Activated effector memory CD4-positive, alpha-beta T cell treated with Interleukin-2 at 50 U/mL for 16 hours (primary cell): ENCODE data around the gene HAUS7.
A peak's percentile ranks its signal among the peaks of the same experiment; 100 is the strongest.

Source experiments
- DNase-seq: peaks from one replicate; pipeline ENCODE4 v3.0.0-alpha.2; 2020

Gene HAUS7

GRCh38 chrX:153470411-153471363 is at the start of gene HAUS7:
Gene HAUS7, minus strand, starts transcription at chrX:153470576. Its CDS starts 19 bp downstream, at chrX:153470557.
- peak; percentile 78 for DNase-seq

GRCh38 chrX:153519569-153520286 is 49.4 kb upstream of the HAUS7 start:
- no peak for DNase-seq

DNA sequence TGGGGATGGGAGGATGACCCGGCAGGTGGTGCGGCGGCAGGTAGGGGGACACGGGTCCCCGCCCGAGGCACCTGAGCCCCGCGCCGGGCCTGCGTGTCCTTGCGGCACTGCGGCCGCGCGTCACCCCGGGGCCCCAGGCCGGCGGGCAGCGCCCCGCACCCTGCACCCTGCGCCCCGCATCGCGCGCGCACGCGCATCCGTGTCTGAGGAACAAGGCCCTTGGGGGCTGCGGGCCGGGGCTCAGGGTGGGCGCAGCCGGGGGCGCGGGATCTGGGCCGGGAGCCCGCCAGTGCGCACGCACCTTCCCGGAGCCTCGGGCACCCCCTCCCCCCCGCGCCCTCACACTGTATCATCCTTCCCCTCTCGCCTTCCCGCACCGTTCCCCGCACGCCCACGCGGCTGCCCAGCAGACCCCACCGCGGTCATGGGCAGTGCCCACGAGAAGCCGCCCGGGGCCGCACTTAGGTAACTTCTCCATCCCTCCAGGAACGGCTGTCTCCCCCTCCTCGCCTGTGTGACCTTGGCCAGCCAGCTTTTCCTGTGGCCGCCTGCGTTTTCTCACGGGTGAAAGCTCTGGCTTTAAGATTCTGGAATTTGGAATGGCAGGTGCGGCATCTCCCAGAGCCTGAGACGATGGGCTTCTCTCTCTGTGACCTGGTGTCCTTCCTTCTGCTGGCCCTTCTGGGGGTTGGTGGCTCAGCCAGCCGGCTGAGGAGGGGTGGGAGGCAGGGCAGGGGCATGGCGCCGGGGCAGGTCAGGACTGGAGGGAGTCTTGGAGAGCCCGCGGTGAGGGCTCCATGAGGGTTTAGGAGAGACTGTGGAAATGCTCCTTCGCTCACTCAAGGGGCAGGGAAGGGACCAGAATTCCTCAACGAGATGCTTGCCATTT is 47.8 kb upstream of the HAUS7 start:
- DNase-seq: no peak

DNA sequence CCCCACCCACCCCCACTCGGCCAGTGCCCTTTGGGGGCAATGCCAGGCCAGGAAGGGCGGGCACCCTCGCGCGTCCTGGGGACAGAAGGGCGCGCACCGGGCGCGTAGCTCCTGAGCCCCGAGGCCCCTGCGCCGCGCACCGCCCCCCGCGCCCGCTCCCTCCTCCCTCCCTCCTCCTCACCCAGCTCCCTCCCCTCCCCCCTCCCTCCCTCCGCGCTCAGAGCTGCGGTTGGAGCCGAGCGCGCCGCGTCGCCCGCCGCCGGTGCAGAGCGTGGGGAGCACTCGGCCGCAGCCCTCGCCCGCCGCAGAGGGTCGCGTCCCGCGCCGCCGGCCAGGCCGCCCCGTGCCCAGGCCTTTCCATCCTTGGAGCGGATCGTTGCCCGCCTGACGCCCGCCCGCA is 47.0 kb upstream of the HAUS7 start, which contains the start of gene ATP2B3:
Gene ATP2B3, plus strand, starts transcription at position 220 of the 400 bp plus-strand sequence. CDS start 18,606 bp downstream, outside the sequence.
- no peak for DNase-seq

- DNase-seq: no peak
Observed at GRCh38 chrX:153516073-153516472, 45.7 kb upstream of the HAUS7 start.

DNA sequence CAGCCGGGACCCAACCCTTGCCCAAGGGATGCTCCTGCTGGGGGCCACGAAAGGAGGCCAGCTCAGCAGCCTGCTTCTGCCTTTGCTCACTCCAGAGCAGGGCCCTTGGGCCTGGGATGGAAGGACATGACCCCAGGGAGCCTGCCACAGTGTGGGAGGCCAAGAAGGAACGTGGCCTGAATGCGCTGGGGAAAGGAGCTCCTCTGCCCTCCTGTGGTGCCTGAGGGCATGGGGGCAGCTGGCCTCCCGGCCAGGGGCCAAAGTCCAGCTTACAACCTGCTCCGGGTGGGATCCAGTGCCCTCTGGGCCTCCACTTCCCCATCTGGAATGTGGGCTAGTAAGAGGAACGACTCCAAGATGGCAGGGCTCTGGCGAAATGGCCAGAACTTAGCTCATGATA is 45.1 kb upstream of the HAUS7 start:
- DNase-seq: no peak

DNA sequence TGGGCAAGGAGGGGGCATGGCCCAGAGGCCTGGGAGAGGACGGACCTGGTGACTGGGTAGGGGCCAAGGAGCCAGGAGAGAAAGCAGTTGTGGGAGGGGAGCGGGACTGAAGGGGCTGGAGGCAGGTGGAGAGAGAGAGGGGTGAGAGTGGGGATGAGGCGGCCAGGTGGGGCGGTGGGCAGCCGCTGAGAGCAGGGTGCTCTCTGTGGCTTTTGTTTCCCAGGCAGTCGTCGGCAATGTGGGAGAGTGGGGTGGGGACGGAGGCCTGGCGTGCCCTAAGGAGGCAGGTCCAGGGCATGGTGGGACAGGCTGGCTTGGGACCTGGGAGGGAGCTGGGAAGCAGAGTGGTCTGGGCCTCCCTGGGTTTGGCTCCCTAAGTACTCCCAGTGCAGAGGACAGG is 43.9 kb upstream of the HAUS7 start:
- DNase-seq: no peak

DNA sequence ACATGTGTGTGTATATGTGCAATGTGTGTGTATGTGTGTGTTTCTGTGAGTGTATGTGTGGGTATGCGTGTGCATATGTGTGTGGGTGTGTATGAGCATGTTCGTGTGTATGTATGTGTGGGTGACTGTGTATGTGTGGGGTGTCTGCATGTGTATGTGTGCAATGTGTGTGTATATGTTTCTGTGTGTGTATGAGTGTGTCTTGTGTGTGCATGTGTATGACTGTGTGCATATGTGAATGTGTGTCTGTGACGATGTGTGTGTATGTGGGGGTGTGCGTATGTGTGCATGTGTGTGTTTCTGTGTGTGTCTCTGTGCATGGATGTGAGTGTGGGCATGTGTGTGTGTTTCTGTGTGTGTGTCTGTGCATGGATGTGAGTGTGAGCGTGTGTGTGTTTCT is 42.9 kb upstream of the HAUS7 start:
- DNase-seq: no peak

GRCh38 chrX:153512501-153512893 is 42.1 kb upstream of the HAUS7 start:
- DNase-seq: no peak

DNA sequence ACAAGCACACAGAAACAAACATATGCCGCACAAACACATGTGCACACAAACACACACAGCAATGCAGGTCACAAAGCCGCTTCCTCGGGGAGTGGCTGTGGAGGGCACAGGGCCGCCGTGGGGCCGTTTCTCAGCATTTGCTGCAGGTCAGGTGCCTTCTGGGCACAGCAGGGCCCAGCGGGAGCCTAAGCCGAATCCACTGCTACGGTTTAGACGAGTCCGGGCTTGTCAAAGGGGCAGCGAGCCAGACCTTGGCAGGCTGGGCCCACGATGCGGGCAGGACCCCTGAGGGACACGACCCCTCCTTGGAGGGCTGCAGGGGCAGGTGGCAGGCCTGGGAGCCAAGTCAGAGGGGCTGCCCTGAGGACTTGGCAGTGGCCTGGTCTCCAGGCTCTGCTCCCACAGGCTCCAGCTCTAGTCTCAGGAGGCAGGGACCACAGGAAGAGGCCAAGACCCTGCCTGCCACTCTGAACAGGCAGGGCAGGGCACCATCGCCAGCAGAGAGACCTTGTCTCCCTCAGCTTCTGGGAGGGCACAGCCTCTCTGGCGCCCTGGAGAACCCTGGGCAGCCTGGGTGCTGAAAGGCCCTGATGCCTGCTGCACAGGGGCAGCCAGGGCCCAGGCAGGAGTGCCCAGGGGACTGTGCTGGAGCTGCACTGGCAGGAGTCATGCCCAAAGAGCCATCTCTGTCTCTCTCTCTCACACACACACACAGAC is 41.6 kb upstream of the HAUS7 start:
- DNase-seq: no peak

DNA sequence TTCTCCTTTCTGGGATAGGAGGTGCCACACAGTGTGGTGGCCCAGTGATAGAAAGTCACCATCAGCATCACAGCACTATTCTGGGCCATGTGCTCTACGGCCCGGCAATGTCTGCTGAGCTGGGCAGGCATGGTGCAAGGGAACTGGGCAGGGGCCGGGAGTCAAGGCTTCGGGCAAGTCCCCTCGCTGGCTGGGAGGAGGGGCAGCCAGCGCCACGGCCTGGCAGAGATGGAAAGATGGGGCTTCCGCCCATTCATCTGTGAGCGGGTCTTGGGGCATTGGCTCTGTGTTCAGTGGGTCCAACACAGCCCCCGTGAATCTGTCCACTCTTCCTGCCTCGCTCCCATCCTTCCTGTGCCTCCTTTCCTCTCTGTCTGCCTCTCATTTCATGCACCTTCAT is 40.0 kb upstream of the HAUS7 start:
- DNase-seq: no peak

GRCh38 chrX:153509592-153509991 is 39.2 kb upstream of the HAUS7 start:
- no peak for DNase-seq

- DNase-seq: peak; percentile 70
Observed at GRCh38 chrX:153507484-153508178, 37.3 kb upstream of the HAUS7 start.

DNA sequence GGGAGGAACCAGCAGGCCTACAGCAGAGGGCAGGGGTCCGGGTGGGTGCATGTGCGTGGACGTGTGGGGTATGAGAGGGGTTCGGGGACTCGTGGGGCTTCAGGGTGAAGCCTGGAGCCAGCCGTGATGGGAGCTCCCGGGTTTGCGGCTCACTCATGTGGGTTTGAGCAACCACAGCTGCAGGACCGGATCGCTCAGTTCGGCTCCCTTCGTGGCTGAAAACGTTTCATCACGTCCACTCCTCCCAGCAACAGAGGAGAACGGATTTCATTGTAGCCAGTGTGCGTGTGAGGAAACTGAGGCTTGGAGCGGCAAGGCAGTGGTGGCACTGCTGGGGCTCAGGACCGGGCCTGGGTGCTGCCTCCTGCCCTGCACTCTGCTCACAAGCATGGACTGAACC is 35.0 kb upstream of the HAUS7 start:
- no peak for DNase-seq

- DNase-seq: no peak
Observed at GRCh38 chrX:153504445-153505016, 34.2 kb upstream of the HAUS7 start.

- no peak for DNase-seq
Observed at GRCh38 chrX:153502796-153503195, 32.4 kb upstream of the HAUS7 start.

GRCh38 chrX:153502131-153502530 is 31.8 kb upstream of the HAUS7 start:
- no peak for DNase-seq

GRCh38 chrX:153501530-153501929 is 31.2 kb upstream of the HAUS7 start:
- DNase-seq: no peak

GRCh38 chrX:153500676-153501280 is 30.4 kb upstream of the HAUS7 start:
- DNase-seq: no peak

- DNase-seq: no peak
Observed at GRCh38 chrX:153499876-153500275, 29.5 kb upstream of the HAUS7 start.

- no peak for DNase-seq
Observed at GRCh38 chrX:153499341-153499740, 29.0 kb upstream of the HAUS7 start.
